GM21529 (cell line): ENCODE data around the gene SERTM1.

Source experiments
- ATAC-seq: cut with Tn5 transposase; IDR thresholded peaks from one replicate; pipeline ENCODE4 v1.9.1; 2021; ENCODE audit not compliant: unreplicated experiment

SERTM1 gene

GRCh38 chr13:36673838-36674326, at the start of gene SERTM1:
SERTM1 (plus strand) TSS chr13:36674020; CDS start chr13:36695079, 21,059 bp downstream.
- no peak for ATAC-seq

GRCh38 chr13:36628377-36629056, 45.3 kb upstream of the SERTM1 start:
- no peak for ATAC-seq

- ATAC-seq: no peak
Measured at GRCh38 chr13:36629057-36629385, 44.8 kb upstream of the SERTM1 start.

GRCh38 chr13:36630181-36630803, 43.5 kb upstream of the SERTM1 start:
- no peak for ATAC-seq

GRCh38 chr13:36639610-36640009, 34.2 kb upstream of the SERTM1 start:
- ATAC-seq: no peak

GRCh38 chr13:36650611-36651010, 23.2 kb upstream of the SERTM1 start:
- no peak for ATAC-seq

- no peak for ATAC-seq
Measured at GRCh38 chr13:36665630-36666029, 8.2 kb upstream of the SERTM1 start.

- no peak for ATAC-seq
Measured at GRCh38 chr13:36666477-36667229, 7.2 kb upstream of the SERTM1 start.

GRCh38 chr13:36668316-36668715, 5.5 kb upstream of the SERTM1 start:
- ATAC-seq: no peak

GRCh38 chr13:36673352-36673751, 468 bp upstream of the SERTM1 start:
- no peak for ATAC-seq

GRCh38 chr13:36674337-36675212, 755 bp downstream of the SERTM1 start:
- no peak for ATAC-seq

GRCh38 chr13:36675213-36675536, 1.4 kb downstream of the SERTM1 start:
- ATAC-seq: no peak

- ATAC-seq: no peak
Measured at GRCh38 chr13:36680913-36681312, 7.1 kb downstream of the SERTM1 start.

GRCh38 chr13:36681894-36682624, 8.2 kb downstream of the SERTM1 start:
- ATAC-seq: no peak

GRCh38 chr13:36683701-36684100, 9.9 kb downstream of the SERTM1 start:
- no peak for ATAC-seq

GRCh38 chr13:36685927-36686326, 12.1 kb downstream of the SERTM1 start:
- no peak for ATAC-seq

GRCh38 chr13:36696410-36697010, 22.7 kb downstream of the SERTM1 start:
- ATAC-seq: no peak

- no peak for ATAC-seq
Measured at GRCh38 chr13:36700170-36700569, 26.4 kb downstream of the SERTM1 start.

GRCh38 chr13:36706755-36707154, 32.9 kb downstream of the SERTM1 start:
- ATAC-seq: no peak
